T-helper 1 cell treated with Interleukin-12 subunit alpha and Interleukin-12 subunit beta and Interleukin-4 antibody, amounts not matched to agents 30 ng/mL and 1 ng/mL, for 36 hours (primary cell): ENCODE data around the gene EFCC1. TPM values are rescaled to one million over a fixed set of nuclear protein-coding genes. Genes with fewer than 3 reads are reported as not detected.

Experiments used
- intact Hi-C: fragments of 100-400 bp; cut with micrococcal nuclease; formaldehyde crosslinking; loops from one replicate; pipeline ENCODE4 v1.15.1; 2024
- total RNA-seq: library from RNA; stranded (reverse); gene quantifications from 2 replicates; pipeline ENCODE4 v1.2.3, GENCODE V29; 2022

Gene EFCC1
- total RNA-seq, 1 donor from 2014 or later, result not detected

DNA sequence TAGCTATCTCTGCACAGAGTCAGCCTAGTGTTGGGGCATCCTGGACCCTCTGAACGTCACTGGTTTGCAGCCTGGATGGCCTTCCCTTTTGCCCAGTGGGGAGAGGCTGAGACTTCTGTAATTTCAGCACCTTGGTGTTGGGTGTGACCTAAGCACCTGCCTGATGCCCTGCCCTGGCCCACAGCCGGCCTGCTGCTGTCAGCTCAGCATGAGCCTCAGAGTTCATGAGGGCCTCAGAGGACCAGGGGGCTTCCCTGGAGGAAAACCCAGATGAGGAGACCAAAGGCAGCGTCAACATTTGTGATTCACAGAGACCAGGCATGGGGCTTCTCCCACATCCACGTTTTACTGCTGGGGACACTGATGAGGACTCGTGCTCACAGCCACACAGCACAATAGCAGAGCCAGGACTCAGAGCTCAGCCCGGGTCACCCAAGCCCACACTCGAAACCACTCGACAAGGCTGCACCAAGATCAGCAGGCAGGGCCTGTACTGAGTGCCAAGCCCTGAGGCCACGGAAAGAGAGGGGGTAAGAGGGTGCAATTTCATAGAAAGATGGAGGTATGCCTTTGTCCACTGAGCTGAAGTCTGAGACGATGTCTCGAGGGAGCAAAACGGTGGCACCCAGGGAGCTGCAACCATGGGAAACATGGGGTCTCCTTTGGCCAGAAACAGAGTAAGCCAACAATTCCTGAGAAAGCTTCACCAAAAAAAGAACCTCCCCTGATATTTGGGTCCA lies 49.6 kb downstream of the EFCC1 start:
- intact Hi-C loops, result loop anchor here (5.0 kb wide), 1 partner anchor 132 kb away; the partner anchor contains the start of gene CNBP

DNA sequence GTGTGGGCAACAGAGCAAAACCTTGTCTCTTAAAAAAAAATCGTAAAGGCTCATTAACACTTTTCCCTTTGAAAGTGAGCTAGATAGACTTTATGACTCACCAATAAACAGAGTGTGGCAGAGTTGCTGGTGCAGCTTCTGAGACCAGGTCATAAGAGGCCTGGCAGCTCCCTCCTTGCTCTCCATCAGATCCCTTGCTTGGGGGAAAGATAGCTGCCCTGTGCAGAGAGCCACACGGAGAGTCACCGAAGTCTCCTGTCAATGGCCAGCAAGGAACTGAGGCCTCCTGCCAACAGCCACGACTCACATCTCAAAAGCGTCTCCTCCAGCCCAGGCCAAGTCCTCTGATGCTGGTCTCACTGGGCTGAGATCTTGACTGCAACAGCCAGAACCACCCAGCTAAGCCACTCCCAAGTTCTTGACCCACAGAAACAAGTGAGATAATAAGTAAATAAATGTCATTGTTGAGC lies 50.8 kb downstream of the EFCC1 start:
- intact Hi-C loops, result loop anchor here (5.0 kb wide), 1 partner anchor 130 kb away; the partner anchor contains the start of gene CNBP

DNA sequence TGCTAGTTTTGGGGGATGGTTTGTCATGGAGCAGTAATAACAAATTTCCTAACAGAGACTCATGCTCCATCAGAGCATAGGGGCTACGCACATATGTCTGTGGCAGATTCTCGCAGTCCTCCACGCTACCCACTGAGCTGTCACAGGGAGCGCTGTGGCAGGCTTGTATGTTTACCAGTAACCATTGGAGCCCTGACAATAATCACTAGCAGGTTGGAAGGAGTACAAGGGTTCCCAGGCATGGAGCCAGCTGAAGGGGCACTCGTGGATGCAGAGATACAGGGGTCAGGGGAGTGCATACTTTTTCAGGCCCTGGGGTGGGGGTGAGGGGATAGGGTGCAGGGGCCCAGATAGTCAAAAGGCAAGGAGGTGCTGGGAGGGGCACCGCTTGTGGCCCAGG lies 51.6 kb downstream of the EFCC1 start:
- intact Hi-C loops, result loop anchor here (1.0 to 5.0 kb wide), 6 partner anchors 25 to 193 kb away; partner anchors contain the start of genes CNBP and ISY1

DNA sequence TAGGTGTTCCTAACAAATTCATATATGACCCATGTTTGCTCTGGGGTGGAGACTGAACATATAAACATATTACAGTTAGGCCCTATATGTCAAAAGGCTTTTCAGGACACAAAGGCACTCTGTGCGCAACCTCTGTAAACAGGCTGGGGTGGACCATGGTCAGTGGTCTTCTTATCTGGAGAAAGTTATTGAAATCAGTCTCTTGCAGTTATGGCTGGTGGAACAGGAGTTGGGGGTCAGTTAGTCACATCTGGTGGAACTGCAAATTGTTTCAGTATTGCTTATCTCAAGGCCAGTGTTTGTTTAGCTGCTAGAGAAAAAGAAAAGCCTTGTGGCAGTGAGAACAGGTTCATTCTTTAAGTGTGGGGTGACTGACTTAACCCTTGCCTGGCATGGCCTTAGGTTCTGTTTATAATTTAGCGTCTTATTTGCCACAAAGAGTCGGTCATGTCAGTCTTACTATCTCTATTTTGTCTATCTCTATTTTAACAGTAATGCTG lies 53.6 kb downstream of the EFCC1 start:
- intact Hi-C loops, result loop anchor here (5.0 kb wide), 1 partner anchor 128 kb away; the partner anchor contains the start of gene CNBP

DNA sequence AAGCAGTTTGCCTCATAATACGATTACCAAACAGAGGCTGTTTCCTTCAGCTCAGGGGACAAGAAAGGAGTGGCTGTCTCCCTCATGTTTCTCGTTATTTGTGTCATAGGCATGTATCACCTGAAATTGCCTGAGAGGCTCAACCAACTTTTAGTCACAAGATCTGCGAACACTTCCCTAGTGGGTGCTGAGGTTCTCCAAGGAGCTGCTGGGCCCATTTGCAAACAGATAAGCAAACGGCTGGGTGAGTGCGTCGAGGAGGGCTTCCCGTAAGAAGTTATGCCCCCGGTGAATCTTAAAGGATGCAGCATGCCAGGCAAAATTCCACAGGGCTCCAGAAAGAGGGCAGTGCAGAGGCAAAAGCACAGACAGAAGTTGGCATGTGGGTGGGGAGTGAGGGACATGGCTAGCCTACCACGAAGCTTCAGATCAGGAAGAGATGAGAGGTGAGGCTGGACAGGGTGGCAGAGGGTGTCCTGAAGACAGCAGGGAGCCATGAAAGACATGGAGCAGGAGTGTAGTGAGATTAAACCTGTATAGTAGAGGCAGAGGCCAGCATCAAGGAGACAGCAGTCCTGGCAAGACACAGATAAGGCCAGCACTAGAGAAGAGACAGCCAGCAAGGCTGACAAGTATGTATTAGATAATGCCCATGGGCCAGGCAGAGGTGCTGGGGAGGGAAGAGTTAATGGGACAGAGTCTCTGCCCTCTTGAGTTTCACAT lies 55.5 kb downstream of the EFCC1 start:
- intact Hi-C loops, result no loop called here

DNA sequence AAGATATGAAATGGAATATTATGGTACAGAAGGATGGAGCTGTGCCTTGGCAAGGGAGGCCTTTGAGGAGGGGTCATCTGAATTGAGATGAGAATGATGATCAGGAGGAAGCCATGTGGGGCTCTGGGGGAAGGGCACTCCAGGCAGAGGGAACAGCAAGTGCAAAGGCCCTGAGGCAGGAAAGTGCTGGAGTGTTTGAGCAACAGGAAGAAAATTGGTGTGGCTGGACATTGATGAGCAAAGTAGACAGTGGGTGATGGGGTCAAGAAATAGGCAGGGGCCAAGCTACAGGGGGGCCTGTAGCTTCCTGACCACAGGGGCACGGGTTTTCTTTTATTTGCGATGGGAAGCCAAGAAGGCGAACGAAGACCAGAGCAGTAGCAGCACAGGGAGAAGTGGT lies 56.1 kb downstream of the EFCC1 start:
- intact Hi-C loops, result no loop called here

DNA sequence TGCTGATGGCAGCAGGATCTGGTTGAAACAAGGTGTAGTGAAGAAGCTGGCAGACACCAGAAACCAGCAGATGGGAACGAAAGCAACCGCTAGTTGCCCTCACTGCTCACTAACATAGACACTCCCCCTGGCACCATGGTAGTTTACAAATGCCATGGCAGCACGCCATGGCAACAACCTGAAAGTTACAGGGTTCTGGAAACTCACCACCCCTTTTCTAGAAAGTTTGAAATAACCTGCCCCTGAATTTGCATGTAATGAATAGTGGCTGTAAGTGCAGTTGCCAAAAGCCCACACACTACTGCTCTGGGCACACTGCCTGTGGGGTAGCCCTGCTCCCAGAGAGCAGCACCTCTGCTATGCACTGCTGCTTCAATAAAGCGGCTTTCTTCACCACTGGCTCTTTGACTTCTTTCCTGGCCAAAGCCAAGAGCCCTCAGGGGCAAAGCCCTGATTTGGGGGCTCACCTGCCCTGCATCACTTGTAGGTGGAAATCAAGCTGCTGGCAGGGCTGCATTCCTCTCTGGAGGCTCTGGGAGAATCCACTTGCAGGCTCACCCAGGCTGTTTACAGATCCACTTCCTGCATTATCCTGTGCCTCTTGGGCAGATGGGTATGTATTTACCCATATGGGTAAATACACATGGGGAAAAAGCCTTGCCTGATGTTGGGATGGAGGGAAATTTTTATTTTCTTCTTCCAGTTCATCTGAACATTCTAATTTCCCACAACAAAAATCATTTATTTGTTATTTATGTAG lies 57.5 kb downstream of the EFCC1 start:
- intact Hi-C loops, result no loop called here

DNA sequence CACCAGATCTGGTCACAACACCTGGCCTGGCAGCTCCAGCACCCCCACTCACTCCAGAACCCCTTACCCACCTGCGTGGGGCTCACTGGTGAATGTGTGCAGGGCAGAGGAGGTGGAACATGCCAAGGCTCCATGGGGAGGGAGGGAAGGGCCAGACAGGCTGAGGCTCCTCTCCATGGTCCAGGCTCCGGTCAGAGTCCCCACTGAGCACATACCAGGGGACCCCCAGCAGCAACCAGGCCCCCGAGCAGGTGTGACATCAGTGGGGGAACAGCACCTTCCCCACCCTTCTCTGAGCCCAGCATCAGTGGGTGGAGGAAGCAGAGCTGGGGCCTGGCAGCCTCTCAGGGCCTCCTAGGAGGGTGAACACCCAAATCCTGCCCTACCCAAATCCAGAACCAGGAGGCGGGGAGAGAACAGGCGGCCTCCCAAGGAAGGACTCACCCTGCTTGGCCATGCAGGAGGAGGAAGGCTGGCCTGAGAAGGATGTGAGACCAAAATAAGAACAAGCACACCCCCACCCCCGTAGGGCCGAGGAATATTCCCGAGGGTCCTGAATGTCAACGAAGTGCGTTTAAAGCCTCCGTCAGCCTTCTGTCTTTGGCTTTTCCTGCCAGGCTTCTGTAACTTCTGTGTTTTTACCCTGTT lies 58.3 kb downstream of the EFCC1 start:
- intact Hi-C loops, result no loop called here

DNA sequence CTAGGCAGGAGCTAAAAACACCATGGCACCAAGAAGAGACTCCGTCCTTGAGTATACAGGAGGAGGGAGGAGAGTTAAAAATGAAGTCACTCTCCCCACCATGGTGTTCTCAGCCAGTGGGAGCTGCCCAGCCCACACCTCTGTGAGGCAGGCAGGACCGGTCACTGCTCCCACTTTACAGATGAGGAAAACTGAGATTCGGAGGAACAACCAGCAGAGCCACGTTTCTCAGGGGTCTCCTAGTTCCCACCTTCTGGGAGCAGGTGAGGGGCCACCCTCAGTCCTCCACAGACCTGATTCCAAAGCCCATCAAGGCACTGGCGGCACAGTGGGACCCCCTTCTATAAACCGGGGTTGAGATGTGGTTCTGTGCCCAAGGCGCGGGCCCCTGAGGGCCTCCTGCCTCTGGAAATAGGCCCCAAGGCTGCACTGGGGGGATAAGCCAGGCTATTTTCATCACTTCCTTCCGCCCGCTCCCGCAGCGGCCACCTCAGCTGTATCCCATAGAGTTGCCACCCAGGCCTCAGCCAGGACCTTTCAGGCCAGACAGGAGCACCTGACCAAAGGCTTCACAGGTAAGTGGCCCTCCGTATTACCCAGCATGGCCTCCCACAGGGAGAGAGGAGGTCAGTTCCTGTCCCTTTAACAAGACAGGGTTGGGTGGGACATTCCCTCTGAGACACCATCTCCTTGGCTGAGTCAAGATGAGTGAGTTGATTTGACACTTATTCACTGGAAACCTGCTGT lies 59.3 kb downstream of the EFCC1 start, which contains the start of gene GP9:
GP9 (plus strand) TSS at position 504 of the 747 bp plus-strand sequence. CDS start 961 bp downstream, outside the sequence.
- intact Hi-C loops, result no loop called here

DNA sequence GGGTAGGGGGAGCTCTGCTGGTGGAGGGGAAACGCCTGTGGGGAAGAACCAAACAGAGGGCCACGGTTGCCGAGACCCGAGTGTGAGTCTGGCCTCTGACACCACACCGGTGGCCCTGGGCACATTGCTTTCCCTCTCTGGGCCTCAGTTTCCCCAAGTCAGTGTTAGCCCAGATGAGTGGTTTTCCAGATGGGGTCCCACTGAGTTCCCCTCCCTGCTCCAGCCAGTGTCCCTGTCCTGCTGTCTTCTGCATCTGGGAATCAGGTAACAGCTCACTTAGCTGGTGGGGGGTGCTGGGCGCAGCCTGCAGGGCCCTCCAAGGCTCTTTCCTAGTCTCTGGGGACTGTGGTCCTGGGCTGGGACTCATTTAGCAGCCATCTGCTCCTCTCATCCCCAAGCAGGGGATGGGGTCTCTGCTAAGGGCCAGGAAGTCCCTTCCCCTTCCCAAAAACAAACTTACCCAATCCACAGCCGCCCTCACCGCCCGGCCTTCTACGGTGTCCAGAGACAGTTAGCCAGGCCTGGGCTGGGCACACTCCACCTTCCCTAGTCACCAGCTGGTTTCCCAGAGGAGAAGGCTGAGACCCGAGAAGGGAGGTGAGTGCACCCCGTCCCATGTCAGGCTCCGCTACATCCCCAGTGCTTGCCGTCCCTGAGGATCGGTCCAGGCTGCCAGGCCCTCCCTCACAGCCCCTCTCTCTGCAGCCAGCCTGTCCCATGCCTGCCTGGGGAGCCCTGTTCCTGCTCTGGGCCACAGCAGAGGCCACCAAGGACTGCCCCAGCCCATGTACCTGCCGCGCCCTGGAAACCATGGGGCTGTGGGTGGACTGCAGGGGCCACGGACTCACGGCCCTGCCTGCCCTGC lies 60.2 kb downstream of the EFCC1 start:
- intact Hi-C loops, result no loop called here

DNA sequence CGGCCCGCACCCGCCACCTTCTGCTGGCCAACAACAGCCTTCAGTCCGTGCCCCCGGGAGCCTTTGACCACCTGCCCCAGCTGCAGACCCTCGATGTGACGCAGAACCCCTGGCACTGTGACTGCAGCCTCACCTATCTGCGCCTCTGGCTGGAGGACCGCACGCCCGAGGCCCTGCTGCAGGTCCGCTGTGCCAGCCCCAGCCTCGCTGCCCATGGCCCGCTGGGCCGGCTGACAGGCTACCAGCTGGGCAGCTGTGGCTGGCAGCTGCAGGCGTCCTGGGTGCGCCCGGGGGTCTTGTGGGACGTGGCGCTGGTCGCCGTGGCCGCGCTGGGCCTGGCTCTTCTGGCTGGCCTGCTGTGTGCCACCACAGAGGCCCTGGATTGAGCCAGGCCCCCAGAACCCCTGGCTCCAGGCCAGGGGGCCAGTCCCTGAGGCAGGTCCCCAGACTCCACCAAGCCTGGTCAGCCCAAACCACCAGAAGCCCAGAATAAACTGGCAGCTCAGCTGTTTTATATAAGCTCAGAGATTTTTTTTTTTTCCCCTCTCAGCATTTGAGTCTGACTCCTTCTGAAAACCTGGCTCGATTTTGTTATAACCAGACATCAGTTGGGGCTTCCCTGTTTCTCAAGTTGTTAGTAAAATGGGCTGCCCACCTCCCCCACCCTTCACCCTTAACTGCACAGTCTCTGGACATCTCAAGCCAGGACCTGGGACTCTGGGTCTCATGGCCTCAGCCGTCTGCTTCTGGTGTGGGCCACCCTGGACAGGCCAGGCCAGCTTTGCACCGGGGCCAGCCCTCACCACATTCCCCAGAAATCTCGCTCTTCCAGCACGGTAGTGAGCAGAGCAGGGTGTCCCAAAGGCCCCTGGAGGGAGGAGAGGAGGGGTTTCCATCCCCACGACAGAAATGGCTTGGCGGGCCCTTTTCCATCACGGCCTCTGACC lies 61.1 kb downstream of the EFCC1 start:
- intact Hi-C loops, result no loop called here

DNA sequence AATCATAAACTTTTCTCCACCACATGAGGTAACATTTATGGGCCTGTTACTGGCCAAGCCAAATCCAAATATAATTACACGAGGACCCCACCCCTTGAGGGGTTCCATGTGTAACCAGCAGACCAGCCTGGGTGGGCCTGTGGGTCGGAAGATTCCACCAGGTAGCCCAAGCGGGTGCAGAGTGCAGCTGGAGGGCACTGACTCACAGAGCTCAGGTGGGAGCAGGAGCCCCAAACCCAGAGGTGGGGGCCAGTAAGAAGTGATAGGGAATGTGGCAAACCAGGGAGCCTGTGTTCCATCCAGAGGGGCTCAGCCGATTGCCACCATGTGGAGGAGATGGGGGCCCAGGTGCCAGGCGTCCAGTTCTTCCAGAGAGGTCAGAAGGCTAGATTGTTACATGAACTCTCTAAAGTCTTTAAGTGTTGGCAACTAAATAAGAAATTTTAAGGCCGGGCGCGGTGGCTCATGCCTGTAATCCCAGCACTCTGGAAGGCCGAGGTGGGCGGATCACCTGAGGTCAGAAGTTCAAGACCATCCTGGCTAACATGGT lies 62.1 kb downstream of the EFCC1 start:
- intact Hi-C loops, result no loop called here

DNA sequence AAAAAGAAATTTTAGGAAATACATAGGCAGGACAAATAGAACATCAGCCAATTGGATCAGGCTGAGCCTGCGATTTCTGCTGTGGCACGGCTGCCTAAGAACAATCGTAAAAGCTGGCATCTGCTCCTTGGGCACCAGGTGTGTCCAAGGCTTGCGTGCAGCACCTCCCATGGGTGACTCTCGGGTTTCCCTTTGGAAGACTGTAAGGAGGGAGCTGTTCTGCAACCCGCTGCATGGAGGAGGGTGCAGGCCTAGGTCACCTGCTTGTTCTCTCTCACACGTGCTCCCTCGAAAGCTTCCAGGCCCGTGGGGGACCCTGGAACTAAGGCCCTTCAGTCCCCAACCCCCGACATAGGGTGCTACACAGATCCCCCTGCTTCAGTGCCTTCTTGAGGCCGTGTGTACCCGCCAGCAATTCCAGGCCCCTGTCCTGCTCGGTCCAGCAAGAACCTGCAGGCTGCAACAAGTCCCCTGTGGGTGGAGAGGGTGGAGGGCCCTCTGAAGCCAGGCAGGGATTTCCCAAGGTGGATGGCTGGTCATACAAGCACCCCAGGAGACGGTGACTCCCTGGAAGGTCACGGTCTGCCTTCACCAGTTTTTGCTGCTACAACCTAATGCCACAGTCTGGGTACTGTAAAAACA lies 62.9 kb downstream of the EFCC1 start:
- intact Hi-C loops, result no loop called here

DNA sequence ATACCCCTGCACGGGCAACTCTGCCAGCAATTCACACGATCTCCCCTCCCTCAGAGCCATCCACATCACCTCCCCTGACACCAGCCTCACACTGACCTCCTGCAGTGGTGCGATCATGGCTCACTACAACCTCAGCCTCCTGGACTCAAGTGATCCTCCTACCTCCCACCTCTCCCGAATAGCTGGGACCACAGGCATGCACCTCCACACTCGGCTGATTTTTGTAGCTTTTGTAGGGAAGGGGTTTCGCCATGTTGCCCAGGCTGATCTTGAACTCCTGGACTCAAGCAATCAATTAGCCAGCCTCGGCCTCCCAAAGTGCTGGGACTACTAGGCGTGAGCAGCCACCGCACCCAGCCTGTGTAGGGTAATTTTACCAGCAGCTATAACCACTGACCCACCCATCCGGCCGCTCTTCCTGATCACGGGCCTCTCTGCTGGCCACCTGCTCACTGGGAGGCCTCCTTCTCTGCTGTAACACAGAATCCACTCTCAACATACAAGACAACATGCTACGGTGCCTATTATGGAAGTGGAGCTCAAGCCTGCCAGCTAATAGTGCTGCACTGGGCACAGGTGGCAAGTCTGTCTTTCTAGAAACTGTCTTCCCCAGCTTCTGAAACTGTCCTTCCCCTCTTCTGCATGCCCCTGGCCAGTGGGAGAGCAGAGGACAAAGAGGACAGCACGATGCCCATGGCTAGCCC lies 64.1 kb downstream of the EFCC1 start:
- intact Hi-C loops, result no loop called here

DNA sequence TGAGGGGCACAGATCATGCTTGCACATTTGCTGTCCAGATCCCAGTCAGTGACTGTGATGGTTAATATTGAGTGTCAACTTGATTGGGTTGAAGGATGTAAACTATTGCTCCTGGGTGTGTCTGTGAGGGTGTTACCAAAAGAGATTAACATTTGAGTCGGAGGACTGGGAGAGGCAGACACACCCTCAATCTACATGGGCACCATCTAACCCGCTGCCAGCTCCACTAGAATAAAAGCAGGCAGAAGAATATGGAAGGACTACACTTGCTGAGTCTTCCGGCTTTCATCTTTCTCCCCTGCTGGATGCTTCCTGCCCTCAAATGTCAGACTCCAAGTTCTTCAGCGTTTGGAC lies 64.6 kb downstream of the EFCC1 start:
- intact Hi-C loops, result no loop called here

DNA sequence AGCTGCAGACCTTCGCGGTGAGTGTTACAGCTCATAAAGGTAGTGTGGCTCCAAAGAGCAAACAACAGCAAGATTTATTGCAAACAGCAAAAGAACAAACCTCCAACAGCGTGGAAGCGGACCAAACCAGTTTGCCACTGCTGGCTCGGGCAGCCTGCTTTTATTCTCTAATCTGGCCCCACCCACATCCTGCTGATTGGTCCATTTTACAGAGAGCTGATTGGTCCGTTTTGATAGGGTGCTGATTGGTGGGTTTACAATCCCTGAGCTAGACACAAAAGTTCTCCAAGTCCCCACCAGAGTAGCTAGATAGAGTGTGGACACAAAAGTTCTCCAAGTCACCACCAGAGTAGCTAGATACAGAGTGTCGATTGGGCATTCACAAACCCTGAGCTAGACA lies 66.6 kb downstream of the EFCC1 start:
- intact Hi-C loops, result loop anchor here (1.0 to 2.0 kb wide), 3 partner anchors 40 to 73 kb away; partner anchors contain the start of gene CFAP92
